IPS DF 19.7 (cell line): ENCODE data around the gene ENO2.
"Not testable (repeated sequence)": the region's sequence is repeated elsewhere in the genome, so short reads cannot be mapped to it uniquely, and the experiment has no call there.

Source experiments
- DNase-seq: peaks from one replicate; pipeline ENCODE4 v3.0.0-alpha.2; 2013; ENCODE audit warnings: low read depth, low spot score

The ENO2 gene

GRCh38 chr12:6886206-6886999 lies 28.0 kb upstream of the ENO2 start:
- not testable (repeated sequence) for DNase-seq

GRCh38 chr12:6887460-6887859 lies 26.9 kb upstream of the ENO2 start:
- no peak for DNase-seq

DNA sequence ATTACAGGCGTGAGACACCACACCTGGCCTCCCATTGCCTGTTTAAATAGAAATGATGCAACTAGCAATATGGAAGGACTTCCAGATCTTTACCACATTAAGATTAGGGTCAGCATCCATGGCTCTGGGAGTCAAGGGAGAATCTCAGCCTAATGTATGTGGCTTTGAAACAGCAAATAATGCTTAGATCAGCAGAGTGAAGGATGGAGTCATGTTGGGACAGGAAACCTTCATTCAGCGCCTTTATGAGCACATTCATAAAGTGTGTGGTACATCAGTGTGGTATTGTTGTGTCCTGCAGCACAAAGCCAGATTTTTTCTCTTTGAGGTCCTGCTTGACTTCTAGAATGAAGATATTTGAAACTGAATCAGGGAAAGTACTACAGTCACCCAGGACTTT lies 26.0 kb upstream of the ENO2 start:
- no peak for DNase-seq

DNA sequence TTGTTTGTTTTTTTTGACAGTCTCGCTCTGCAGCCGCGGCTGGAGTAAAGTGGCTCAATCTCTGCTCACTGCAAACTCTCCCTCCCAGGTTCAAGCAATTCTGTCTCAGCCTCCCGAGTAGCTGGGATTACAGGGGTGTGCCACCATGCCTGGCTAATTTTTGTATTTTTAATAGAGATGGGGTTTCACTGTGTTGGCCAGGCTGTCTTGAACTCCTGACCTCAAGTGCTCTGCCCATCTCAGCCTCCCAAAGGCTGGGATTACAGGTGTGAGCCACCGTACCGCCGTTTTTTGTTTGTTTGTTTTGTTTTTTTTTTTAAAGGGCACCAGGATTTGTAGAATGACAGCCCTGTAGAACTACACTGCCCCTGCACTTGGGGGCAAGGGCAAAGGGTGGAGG lies 25.6 kb upstream of the ENO2 start:
- not testable (repeated sequence) for DNase-seq

DNA sequence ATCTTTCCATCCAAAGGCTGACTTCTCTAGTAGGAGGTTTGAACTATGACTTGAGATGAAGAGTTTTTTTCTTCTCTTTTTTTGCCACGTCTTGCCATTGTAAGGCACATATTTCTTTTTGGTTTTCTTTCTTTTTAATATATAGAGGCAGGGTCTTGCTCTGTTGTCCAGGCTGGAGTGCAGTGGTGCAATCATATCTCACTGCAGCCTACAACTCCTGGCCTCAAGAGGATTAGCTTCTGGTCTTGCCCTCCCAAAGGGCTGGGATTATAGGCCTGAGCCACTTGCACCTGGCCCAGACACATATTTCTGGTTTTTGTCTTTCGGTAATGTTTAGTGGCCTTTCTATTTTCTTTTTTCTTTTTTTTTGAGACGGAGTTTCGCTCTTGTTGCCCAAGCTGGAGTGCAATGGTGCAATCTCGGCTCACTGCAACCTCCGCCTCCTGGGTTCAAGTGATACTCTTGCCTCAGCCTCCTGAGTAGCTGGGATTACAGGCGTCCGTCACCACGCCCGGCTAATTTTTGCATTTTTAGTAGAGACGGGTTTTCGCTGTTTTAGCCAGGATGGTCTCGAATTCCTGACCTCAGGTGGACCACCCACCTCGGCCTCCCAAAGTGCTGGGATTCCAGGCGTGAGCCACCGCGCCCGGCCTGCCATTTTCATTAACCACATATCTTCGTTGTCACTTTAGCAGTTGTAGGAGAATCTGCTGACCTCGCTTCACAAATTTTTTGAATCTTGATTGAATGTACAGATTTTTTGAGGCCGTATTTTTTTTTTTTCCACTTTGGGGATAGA lies 24.4 kb upstream of the ENO2 start:
- not testable (repeated sequence) for DNase-seq

GRCh38 chr12:6890789-6891645 lies 23.4 kb upstream of the ENO2 start:
- DNase-seq: peak; percentile 65

DNA sequence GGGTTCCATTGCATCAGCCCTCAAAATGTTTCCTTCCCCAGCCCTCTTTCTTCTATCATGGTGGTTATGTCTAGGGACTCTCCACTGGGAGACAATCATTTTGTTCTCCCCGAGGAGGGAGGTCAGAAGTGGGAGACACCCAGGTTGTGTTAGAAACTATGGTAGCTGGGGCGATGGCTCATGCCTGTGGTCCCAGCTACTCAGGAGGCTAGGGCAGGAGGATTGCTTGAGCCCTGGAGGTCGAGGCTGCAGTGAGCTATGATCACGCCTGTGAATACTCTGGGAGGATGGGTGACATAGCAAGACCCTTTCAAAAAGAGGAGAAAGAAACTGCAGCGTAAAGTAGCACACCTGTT lies 22.8 kb upstream of the ENO2 start:
- no peak for DNase-seq

DNA sequence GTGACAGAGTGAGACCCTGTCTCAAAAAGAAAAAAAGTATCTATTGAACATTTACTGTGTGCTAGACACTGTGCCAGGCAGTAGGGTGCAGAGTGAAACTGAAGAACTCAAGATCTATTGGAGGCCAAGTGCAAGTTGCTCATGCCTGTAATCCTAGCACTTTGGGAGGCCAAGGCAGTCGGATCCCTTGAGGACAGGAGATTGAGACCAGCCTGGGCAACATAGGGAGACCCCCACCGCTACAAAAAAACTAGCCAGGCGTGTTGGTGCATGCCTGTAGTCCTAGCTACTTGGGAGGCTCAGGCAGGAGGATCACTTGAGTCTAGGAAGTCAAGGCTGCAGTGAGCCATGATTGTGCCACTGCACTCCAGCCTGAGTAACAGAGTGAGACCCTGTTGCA lies 21.7 kb upstream of the ENO2 start:
- DNase-seq: not testable (repeated sequence)

- no peak for DNase-seq
Measured at GRCh38 chr12:6894321-6894720, 20.1 kb upstream of the ENO2 start.

GRCh38 chr12:6896846-6897435 lies 17.4 kb upstream of the ENO2 start:
- no peak for DNase-seq

DNA sequence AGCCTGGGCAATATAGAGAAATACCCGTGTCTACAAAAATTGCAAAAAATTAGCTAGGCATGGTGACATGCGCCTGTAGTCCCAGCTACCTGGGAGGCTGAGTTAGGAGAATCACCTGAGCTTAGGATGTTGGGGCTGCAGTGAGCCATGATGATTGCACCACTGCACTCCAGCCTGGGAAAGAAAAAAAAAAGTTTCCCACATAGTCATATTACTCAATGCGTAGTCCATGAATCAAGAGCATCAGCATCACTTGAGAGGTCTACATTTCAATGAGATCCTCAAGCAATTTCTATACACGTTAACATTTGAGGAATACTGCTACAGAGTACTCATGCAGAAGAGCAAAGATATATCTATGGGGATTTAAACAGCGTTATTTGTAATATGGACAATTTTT lies 15.0 kb upstream of the ENO2 start:
- DNase-seq: no peak

GRCh38 chr12:6899837-6900519 lies 14.4 kb upstream of the ENO2 start:
- no peak for DNase-seq

DNA sequence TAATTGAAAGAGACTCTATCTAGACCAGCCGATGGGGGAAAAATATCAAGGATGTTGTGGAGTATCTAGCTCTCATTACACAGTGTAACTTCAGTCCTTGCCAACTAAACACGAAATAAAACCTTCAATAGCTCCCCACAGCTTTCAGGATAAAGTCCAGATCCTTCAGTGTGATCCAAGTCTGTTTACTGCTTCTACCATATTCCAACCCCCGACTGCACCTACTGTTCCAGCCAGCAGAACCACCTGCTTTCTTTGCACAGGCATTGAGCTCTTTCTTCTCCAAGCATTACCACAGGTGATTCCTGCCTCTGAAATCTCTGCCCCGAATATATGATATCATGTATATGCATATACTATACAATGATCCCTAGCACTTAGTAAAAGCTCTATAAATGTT lies 11.9 kb upstream of the ENO2 start:
- DNase-seq: no peak

GRCh38 chr12:6903722-6904121 lies 10.7 kb upstream of the ENO2 start:
- DNase-seq: no peak

DNA sequence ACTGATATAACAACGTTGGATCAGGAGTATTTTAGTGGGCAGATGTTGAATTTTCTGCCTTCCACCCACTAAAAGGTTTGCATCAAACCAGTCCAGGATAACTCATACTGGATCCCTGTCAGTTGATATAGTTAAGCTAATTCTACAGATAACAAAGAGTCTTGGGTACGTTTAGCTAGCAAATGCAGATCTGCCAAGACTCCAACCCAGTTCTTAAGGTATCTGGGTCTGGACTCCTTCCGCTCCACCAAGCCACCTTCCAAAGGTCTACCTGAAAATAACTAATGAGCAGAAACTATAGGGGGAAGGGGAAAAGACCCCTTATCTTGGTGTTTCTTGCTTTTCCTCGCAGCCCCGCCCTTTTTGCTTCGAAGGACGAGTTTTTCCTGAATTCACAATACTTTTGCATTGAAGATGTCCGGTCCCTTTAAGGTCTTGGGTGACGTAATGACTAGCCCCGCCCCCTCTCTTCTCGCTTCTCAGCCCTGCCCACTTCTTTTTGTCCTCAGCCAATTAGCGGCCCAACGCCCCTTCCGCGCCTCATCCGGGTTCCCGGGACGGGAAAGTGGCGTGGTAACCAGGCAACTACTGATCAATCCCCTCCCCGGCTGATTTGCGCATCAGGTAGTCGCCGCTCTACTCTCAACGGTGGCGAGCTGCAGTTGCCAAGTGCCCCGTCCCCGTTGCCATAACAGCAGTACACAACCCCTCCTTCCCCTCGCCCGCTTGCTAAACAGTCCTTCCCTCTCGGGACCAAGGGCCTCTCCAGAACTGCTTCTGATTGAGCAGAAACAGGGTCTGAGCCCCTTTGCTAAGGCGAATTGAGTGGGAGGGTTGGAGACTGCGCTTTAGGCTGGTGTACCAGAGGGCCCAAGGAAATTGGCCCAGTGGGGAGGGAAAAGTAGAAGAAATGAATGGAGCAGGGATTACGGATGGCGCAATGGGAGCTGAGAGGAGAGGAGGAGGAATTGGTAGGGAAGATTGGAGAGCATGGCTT lies 9.8 kb upstream of the ENO2 start, which contains the start of gene LRRC23:
TSS of gene LRRC23 (plus strand) at position 543 of the 997 bp plus-strand sequence. CDS start 812 bp downstream, outside the sequence.
- DNase-seq: peak; percentile 97

DNA sequence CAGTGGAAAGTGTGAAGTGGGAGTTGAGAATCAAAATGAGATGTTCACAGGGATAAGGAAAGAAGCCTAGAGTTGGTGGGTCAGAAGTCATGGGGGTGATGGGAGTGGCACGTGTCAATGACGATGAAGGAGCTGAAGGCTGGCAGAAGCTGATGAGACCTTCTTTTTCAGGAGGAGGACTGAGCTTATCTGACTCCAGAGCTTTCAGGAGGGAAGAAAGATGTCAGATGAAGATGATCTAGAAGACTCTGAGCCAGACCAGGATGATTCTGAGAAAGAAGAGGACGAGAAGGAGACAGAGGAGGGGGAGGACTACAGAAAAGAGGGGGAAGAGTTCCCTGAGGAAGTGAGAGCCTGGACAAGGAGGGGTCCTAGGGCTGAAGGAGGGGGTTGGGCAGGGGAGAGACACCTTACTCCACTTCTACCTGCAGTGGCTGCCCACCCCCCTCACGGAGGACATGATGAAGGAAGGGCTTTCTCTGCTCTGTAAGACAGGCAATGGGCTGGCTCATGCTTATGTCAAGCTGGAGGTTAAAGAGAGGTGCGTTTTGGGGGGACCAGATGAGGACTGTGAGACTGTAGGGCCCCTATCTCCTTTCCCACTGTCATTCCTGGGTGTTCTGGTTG lies 8.9 kb upstream of the ENO2 start:
- DNase-seq: no peak

- DNase-seq: not testable (repeated sequence)
Measured at GRCh38 chr12:6908141-6908540, 6.2 kb upstream of the ENO2 start.

- DNase-seq: no peak
Measured at GRCh38 chr12:6909421-6910145, 4.8 kb upstream of the ENO2 start.
